Measurements from ENCODE around the gene CTBP2.
"Not testable (repeated sequence)": the region's sequence is repeated elsewhere in the genome, so short reads cannot be mapped to it uniquely, and the experiment has no call there.

CTBP2 gene

GRCh38 chr10:125187238-125188194 is 27.2 kb upstream of the CTBP2 start:
- Histone ChIP-seq H3K9ac (no peak overlapping the region), H3K36me3 (no peaks in the 10 kb centered on the region), H3K4me1 (peaks cover 7% of the 10 kb centered on the region), H4K20me1 (no peaks in the 10 kb centered on the region), H3K9me3 (no peaks in the 10 kb centered on the region), H3K27me3 (no peaks in the 10 kb centered on the region), H3K27ac (no peak overlapping the region), H3K4me2 (no peak overlapping the region), H3K4me3 (no peak overlapping the region)
- TF ChIP-seq Cebpa-rat (IDR thresholded peaks at IDR 0.05) = no peak

GRCh38 chr10:125186431-125187170 is 26.2 kb upstream of the CTBP2 start:
- Histone ChIP-seq H4K20me1 (no peaks in the 10 kb centered on the region), H3K27ac (no peak overlapping the region), H3K4me1 (peaks cover 7% of the 10 kb centered on the region), H3K27me3 (no peaks in the 10 kb centered on the region), H3K9me3 (no peaks in the 10 kb centered on the region), H3K36me3 (no peaks in the 10 kb centered on the region), H3K9ac (no peak overlapping the region), H3K4me3 (no peak overlapping the region), H3K4me2 (no peak overlapping the region)
- TF ChIP-seq Cebpa-rat (IDR thresholded peaks at IDR 0.05) = no peak

- H3K27me3 ChIP-seq, H3K9me3 ChIP-seq, H3K4me3 ChIP-seq, H3K27ac ChIP-seq, H3K4me1 ChIP-seq, H3K36me3 ChIP-seq, H3K4me2 ChIP-seq, H4K20me1 ChIP-seq, H3K9ac ChIP-seq: not testable (repeated sequence)
These were observed 18.7 kb upstream of the CTBP2 start for GRCh38 chr10:125179107-125179506.

GRCh38 chr10:125177641-125178640 is 17.6 kb upstream of the CTBP2 start:
- no peaks in the 10 kb centered on the region for H3K36me3 ChIP-seq
- H3K9me3 ChIP-seq = no peaks in the 10 kb centered on the region
- H3K4me1 ChIP-seq = 0 out of 2 replicates have a peak, but pooled peaks cover 6% of the 10 kb centered on the region
- H3K4me2 ChIP-seq = no peak overlapping the region
- no peak for TF ChIP-seq Cebpa-rat (IDR thresholded peaks at IDR 0.05)
- H3K9ac ChIP-seq = no peak overlapping the region
- H3K27ac ChIP-seq = no peak overlapping the region
- H4K20me1 ChIP-seq = no peaks in the 10 kb centered on the region
- no peaks in the 10 kb centered on the region; the same call in 1 of the 2 replicates for H3K27me3 ChIP-seq
- H3K4me3 ChIP-seq = no peak overlapping the region

GRCh38 chr10:125175807-125176206 is 15.4 kb upstream of the CTBP2 start:
- H3K4me1 ChIP-seq = 0 out of 2 replicates have a peak, but pooled peaks cover 6% of the 10 kb centered on the region
- H3K4me2 ChIP-seq = no peak overlapping the region
- H3K9ac ChIP-seq = no peak overlapping the region
- no peak overlapping the region for H3K4me3 ChIP-seq
- no peaks in the 10 kb centered on the region for H4K20me1 ChIP-seq
- H3K9me3 ChIP-seq = no peaks in the 10 kb centered on the region
- H3K27me3 ChIP-seq = no peaks in the 10 kb centered on the region; the same call in 1 of the 2 replicates
- no peaks in the 10 kb centered on the region for H3K36me3 ChIP-seq
- no peak for TF ChIP-seq Cebpa-rat (IDR thresholded peaks at IDR 0.05)
- no peak overlapping the region for H3K27ac ChIP-seq

GRCh38 chr10:125174360-125174759 is 14.0 kb upstream of the CTBP2 start:
- Histone ChIP-seq H3K27me3 (no peaks in the 10 kb centered on the region; the same call in 1 of the 2 replicates), H3K4me3 (no peak overlapping the region), H3K4me2 (no peak overlapping the region), H3K4me1 (0 out of 2 replicates have a peak, but pooled peaks cover 6% of the 10 kb centered on the region), H3K36me3 (no peaks in the 10 kb centered on the region), H3K9me3 (no peaks in the 10 kb centered on the region), H3K27ac (no peak overlapping the region), H4K20me1 (no peaks in the 10 kb centered on the region), H3K9ac (no peak overlapping the region)
- TF ChIP-seq Cebpa-rat (IDR thresholded peaks at IDR 0.05) = no peak

- Histone ChIP-seq H4K20me1 (no peaks in the 10 kb centered on the region), H3K4me1 (peaks cover 12% of the 10 kb centered on the region; the same call in 1 of the 2 replicates), H3K27me3 (no peaks in the 10 kb centered on the region; the same call in 1 of the 2 replicates), H3K4me2 (no peak overlapping the region), H3K36me3 (no peaks in the 10 kb centered on the region), H3K4me3 (no peak overlapping the region), H3K9me3 (no peaks in the 10 kb centered on the region), H3K9ac (no peak overlapping the region), H3K27ac (no peak overlapping the region)
- no peak for TF ChIP-seq Cebpa-rat (IDR thresholded peaks at IDR 0.05)
These were observed 12.3 kb upstream of the CTBP2 start for GRCh38 chr10:125172694-125173093.

- no peaks in the 10 kb centered on the region for H4K20me1 ChIP-seq
- no peak overlapping the region for H3K9ac ChIP-seq
- no peaks in the 10 kb centered on the region for H3K36me3 ChIP-seq
- H3K4me2 ChIP-seq = no peak overlapping the region
- H3K9me3 ChIP-seq = no peaks in the 10 kb centered on the region
- no peak overlapping the region for H3K4me3 ChIP-seq
- H3K4me1 ChIP-seq = peaks cover 12% of the 10 kb centered on the region; the same call in 1 of the 2 replicates
- H3K27ac ChIP-seq = no peak overlapping the region
- no peaks in the 10 kb centered on the region; the same call in 1 of the 2 replicates for H3K27me3 ChIP-seq
- TF ChIP-seq Cebpa-rat (IDR thresholded peaks at IDR 0.05) = no peak
These were observed 11.3 kb upstream of the CTBP2 start for GRCh38 chr10:125171402-125172306.

Measured in BLaER1 (cell line).